Large intestine (tissue), 3 donors: Measurements from ENCODE around the gene RASSF5. TPM values are rescaled to one million over a fixed set of nuclear protein-coding genes. Genes with fewer than 3 reads are reported as not detected.
"Not testable (repeated sequence)": the region's sequence is repeated elsewhere in the genome, so short reads cannot be mapped to it uniquely, and the experiment has no call there.

Experiments
- DNase-seq, 2 donors: peaks; one replicate each; pipeline versions ENCODE4 v3.0.0 to v3.0.0-alpha.2; 2013
- H3K27ac ChIP-seq: one replicate; pipeline ENCODE4 v1.5.1; 2013; ENCODE audit warnings: low read length
- H3K27me3 ChIP-seq: 2 replicates; pipeline ENCODE4 v1.6.1; 2013; ENCODE audit warnings: low read length; ENCODE audit not compliant: control insufficient read depth, insufficient read depth
- H3K36me3 ChIP-seq: 2 replicates; pipeline ENCODE4 v1.6.1; 2013; ENCODE audit warnings: low read length; ENCODE audit not compliant: control insufficient read depth, insufficient read depth
- H3K4me1 ChIP-seq: one replicate; pipeline ENCODE4 v1.6.1; 2013; ENCODE audit warnings: low read length; ENCODE audit not compliant: control insufficient read depth, insufficient read depth
- H3K4me3 ChIP-seq: one replicate; pipeline ENCODE4 v1.5.1; 2013; ENCODE audit warnings: low read length
- H3K9me3 ChIP-seq: one replicate; pipeline ENCODE4 v1.6.1; 2013; ENCODE audit warnings: mild to moderate bottlenecking, low read depth, low read length, moderate library complexity; ENCODE audit not compliant: control insufficient read depth
- WGBS: methylation state at CpG from one replicate; pipeline ENCODE4 v1.1.5; 2013; ENCODE audit warnings: low lambda C conversion rate; ENCODE audit not compliant: insufficient coverage; 5-methylcytosine and 5-hydroxymethylcytosine counted together
- polyA plus RNA-seq: library from polyadenylated mRNA; unstranded; fragments of 120-200 nt; gene quantifications from one replicate; pipeline ENCODE4 v1.2.1, GENCODE V29; 2013

The RASSF5 gene
- polyA plus RNA-seq, 1 donor = 5.7 TPM

GRCh38 chr1:206476058-206476457 lies 31.3 kb upstream of the RASSF5 start:
- no peak for DNase-seq
- H3K27ac ChIP-seq = no peak overlapping the region
- H3K36me3 ChIP-seq = peaks cover 40% of the 10 kb centered on the region
- no peaks in the 10 kb centered on the region for H3K27me3 ChIP-seq
- H3K4me1 ChIP-seq = peaks cover 5% of the 10 kb centered on the region
- WGBS = no CpG with 5 or more reads among the region's 17 CpGs
- H3K4me3 ChIP-seq = no peak overlapping the region
- H3K9me3 ChIP-seq = peaks cover 3% of the 10 kb centered on the region

- Histone ChIP-seq H3K36me3 (peaks cover 40% of the 10 kb centered on the region), H3K4me3 (no peak overlapping the region), H3K9me3 (peaks cover 3% of the 10 kb centered on the region), H3K4me1 (no peaks in the 10 kb centered on the region), H3K27ac (no peak overlapping the region), H3K27me3 (no peaks in the 10 kb centered on the region)
- WGBS = no CpG with 5 or more reads among the region's 14 CpGs
- DNase-seq = no peak
These were observed 30.7 kb upstream of the RASSF5 start for GRCh38 chr1:206476591-206476990.

- no peak for DNase-seq
- H3K36me3 ChIP-seq = peaks cover 41% of the 10 kb centered on the region
- WGBS = no CpG with 5 or more reads among the region's 5 CpGs
These were observed 30.2 kb upstream of the RASSF5 start for GRCh38 chr1:206477110-206477509.

DNA sequence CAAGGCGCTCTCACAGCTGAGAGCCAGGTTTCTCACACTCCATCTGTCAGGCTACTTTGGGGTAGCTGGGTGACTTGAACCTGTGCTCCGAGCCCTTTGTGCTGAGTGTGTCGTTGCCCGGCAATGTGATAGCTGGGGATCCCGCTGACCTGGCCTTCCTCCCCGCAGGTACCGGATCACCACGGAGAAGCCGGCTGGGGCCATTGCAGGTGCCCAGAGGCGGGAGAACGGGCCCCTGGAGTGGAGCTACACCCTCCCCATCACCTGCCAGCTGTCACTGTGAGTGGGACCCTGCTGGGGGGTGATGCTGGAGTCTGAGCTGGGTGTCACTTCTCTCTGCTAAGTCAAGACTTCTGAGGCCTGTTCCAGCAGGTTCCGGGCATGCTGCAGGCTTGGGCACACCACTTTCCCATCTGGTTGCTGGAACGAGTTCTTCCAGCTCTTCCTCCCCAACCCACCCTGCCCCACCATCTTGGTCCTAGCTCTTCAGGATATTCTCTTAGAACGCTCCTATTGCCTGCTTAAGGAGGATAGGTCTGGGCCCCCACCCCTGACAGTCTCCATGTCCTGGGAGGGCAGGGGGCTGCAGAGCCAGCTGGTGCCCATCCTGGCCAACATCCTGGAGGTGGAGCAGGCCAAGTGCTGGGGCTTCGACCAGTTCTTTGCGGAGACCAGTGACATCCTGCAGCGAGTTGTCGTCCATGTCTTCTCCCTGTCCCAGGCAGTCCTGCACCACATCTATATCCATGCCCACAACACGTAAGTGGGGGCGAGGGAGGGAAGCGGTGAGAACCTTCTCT lies 29.6 kb upstream of the RASSF5 start:
- WGBS = 100% methylated on average over 2 of the region's 21 CpGs
- peaks cover 3% of the 10 kb centered on the region for H3K9me3 ChIP-seq

More at GRCh38 chr1:206477110-206477509, 30.2 kb upstream of the RASSF5 start:
- Histone ChIP-seq H3K9me3 (peaks cover 3% of the 10 kb centered on the region), H3K27me3 (no peaks in the 10 kb centered on the region), H3K27ac (no peak overlapping the region), H3K4me1 (no peaks in the 10 kb centered on the region), H3K4me3 (no peak overlapping the region)

GRCh38 chr1:206478746-206479145 lies 28.6 kb upstream of the RASSF5 start:
- no CpG with 5 or more reads among the region's 11 CpGs for WGBS
- Histone ChIP-seq H3K4me1 (no peaks in the 10 kb centered on the region), H3K27ac (no peak overlapping the region), H3K36me3 (peaks cover 45% of the 10 kb centered on the region), H3K4me3 (no peak overlapping the region), H3K27me3 (no peaks in the 10 kb centered on the region), H3K9me3 (peaks cover 3% of the 10 kb centered on the region)
- no peak for DNase-seq

More for the DNA sequence above, 29.6 kb upstream of the RASSF5 start:
- Histone ChIP-seq H3K4me3 (no peak overlapping the region), H3K4me1 (no peaks in the 10 kb centered on the region), H3K27me3 (no peaks in the 10 kb centered on the region), H3K36me3 (peaks cover 46% of the 10 kb centered on the region), H3K27ac (no peak overlapping the region)
- DNase-seq = no peak

DNA sequence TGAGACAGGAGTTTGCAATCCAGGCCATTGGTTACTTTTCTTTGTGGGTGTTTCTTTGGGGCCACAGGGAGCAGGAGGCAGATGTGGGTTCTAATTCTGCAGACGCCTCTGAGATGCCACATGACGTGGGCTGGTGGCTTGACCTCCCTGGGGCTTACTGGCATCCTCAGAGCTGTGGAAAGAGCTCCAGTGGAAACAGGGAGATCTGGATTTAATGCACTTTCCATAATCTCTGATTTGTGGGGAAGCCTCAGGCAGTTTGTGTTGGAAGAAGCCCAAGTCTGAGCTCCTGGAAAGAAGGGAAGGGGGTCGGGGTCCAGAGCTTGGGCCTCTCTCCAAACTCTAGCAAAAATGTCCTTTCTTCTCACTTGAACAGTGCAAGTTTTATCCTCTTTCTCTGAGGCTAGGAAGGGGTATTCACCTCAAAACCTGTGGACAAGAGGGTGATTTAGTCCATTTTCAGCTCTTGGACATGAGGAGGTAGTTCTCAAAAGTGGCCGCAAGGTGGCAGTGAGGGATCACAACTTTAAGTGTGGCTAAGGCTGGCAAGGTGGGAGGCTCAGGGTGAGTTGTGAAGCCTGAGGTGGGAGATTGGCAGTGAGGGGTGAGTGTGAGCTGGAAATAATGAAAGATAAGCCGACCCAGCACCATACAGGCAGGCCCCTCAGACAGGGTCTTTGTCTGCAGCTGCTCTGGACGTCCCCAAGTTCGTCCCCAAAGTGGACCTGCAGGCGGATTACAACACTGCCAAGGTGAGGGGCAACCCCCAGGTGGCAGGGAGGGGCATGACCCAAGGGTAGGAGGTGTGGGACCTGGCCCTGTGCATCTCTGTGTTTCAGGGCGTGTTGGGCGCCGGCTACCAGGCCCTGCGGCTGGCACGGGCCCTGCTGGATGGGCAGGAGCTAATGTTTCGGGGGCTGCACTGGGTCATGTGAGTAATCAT lies 27.9 kb upstream of the RASSF5 start:
- no peak overlapping the region for H3K4me3 ChIP-seq
- H3K27ac ChIP-seq = no peak overlapping the region
- H3K4me1 ChIP-seq = no peaks in the 10 kb centered on the region
- WGBS = 40% methylated on average over 2 of the region's 14 CpGs
- peaks cover 3% of the 10 kb centered on the region for H3K9me3 ChIP-seq
- no peaks in the 10 kb centered on the region for H3K27me3 ChIP-seq
- H3K36me3 ChIP-seq = peaks cover 40% of the 10 kb centered on the region
- DNase-seq = peak; percentile 46 to 50

DNA sequence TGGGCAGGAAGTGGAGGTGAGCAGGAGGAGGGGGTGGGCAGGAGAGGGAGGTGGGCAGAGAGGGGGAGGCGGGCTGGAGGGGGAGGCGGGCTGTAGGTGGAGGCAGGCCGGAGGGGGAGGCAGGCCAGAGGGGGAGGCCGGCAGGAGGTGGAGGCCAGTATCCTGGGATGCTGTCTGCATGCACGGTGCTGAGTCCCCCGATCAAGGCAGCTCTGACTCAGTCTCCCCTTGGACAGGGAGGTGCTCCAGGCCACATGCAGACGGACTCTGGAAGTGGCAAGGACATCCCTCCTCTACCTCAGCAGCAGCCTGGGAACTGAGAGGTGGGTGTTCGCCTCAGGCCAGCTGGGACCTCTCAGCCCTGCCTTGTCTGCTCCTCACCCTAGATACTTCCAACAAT lies 27.1 kb upstream of the RASSF5 start:
- H3K9me3 ChIP-seq = peaks cover 3% of the 10 kb centered on the region
- H3K4me1 ChIP-seq = no peaks in the 10 kb centered on the region
- no peak overlapping the region for H3K27ac ChIP-seq
- no peaks in the 10 kb centered on the region for H3K27me3 ChIP-seq
- DNase-seq = no peak
- peaks cover 41% of the 10 kb centered on the region for H3K36me3 ChIP-seq
- H3K4me3 ChIP-seq = no peak overlapping the region
- WGBS = no CpG with 5 or more reads among the region's 8 CpGs

- WGBS = no CpG with 5 or more reads among the region's 2 CpGs
- no peak for DNase-seq
- H3K4me1 ChIP-seq = peaks cover 3% of the 10 kb centered on the region
- peaks cover 3% of the 10 kb centered on the region for H3K9me3 ChIP-seq
- no peaks in the 10 kb centered on the region for H3K27me3 ChIP-seq
- no peak overlapping the region for H3K27ac ChIP-seq
- no peak overlapping the region for H3K4me3 ChIP-seq
- H3K36me3 ChIP-seq = peaks cover 28% of the 10 kb centered on the region
These were observed 24.7 kb upstream of the RASSF5 start for GRCh38 chr1:206482611-206483010.

GRCh38 chr1:206483864-206484263 lies 23.5 kb upstream of the RASSF5 start:
- not testable (repeated sequence) for H3K27me3 ChIP-seq, H3K9me3 ChIP-seq, DNase-seq, H3K27ac ChIP-seq, H3K4me1 ChIP-seq, H3K4me3 ChIP-seq
- WGBS = no CpG with 5 or more reads among the region's 1 CpG
- H3K36me3 ChIP-seq = peaks cover 21% of the 10 kb centered on the region

DNA sequence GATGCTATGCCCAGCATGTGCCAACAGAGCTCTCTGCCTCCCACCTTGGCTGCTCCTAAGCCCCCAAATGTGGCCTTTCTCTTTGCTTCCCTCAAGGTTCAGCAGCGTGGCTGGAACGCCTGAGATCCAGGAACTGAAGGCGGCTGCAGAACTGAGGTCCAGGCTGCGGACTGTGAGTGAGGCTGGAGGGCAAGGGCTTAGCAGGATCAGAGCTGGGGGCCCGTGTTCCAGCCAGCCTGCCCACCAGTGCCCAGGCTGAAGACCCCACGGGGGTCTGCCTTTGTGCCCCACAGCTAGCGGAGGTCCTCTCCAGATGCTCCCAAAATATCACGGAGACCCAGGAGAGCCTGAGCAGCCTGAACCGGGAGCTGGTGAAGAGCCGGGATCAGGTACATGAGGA lies 22.4 kb upstream of the RASSF5 start:
- no peaks in the 10 kb centered on the region for H3K27me3 ChIP-seq
- H3K9me3 ChIP-seq = peaks cover 1% of the 10 kb centered on the region
- no peak overlapping the region for H3K4me3 ChIP-seq
- no peak overlapping the region for H3K27ac ChIP-seq
- H3K36me3 ChIP-seq = peaks cover 21% of the 10 kb centered on the region
- no peak for DNase-seq
- no CpG with 5 or more reads among the region's 10 CpGs for WGBS
- peaks cover 3% of the 10 kb centered on the region for H3K4me1 ChIP-seq
